OCI-LY3 (cell line): ENCODE measurements around the gene LMAN2L.

Source experiments
- H2AFZ ChIP-seq: fragments of 200-600, 300-600 bp; shearing (Covaris generic); 2 replicates; pipeline ENCODE4 v1.6.0; 2014; ENCODE audit warnings: antibody characterized with exemption, low read depth, low read length
- H3K27ac ChIP-seq: fragments of 200-600, 300-600 bp; sonication (generic); 2 replicates; pipeline ENCODE4 v1.5.1; 2014; ENCODE audit warnings: mild to moderate bottlenecking, low read length, moderate library complexity, mixed read lengths
- H3K27me3 ChIP-seq: fragments of 200-600, 300-600 bp; sonication (generic); 2 replicates; pipeline ENCODE4 v1.6.1; 2014; ENCODE audit warnings: low read depth, low read length, mixed read lengths
- H3K36me3 ChIP-seq: fragments of 200-600, 300-600 bp; sonication (generic); replicated peaks from 2 replicates; pipeline ENCODE3; 2014; ENCODE audit warnings: low read depth, low read length, mixed read lengths
- H3K4me1 ChIP-seq: fragments of 300-600, 200-600 bp; sonication (generic); 2 replicates; pipeline ENCODE4 v1.6.1; 2014; ENCODE audit warnings: low read length, mixed read lengths
- H3K4me2 ChIP-seq: fragments of 200-600, 300-600 bp; sonication (generic); 2 replicates; pipeline ENCODE4 v1.6.1; 2014; ENCODE audit warnings: low read length, mixed read lengths
- H3K4me3 ChIP-seq: fragments of 300-600, 200-600 bp; sonication (generic); 2 replicates; pipeline ENCODE4 v1.5.1; 2014; ENCODE audit warnings: antibody characterized with exemption, mild to moderate bottlenecking, low read length, moderate library complexity
- H3K79me2 ChIP-seq: fragments of 300-600, 200-600 bp; shearing (Covaris generic); 2 replicates; pipeline ENCODE4 v1.6.1; 2014; ENCODE audit warnings: mild to moderate bottlenecking, low read length, mixed read lengths
- H3K9ac ChIP-seq: fragments of 300-600, 200-600 bp; shearing (Covaris generic); 2 replicates; pipeline ENCODE4 v1.6.0; 2014; ENCODE audit warnings: mild to moderate bottlenecking, low read length, moderate library complexity
- H3K9me3 ChIP-seq: fragments of 200-600, 300-600 bp; shearing (Covaris generic); 2 replicates; pipeline ENCODE4 v1.6.1; 2014; ENCODE audit warnings: low read length, mixed read lengths; ENCODE audit not compliant: insufficient read depth
- H4K20me1 ChIP-seq: fragments of 200-600, 300-600 bp; sonication (generic); 2 replicates; pipeline ENCODE4 v1.6.1; 2016; ENCODE audit warnings: low read length, mixed read lengths; ENCODE audit not compliant: insufficient read depth
- CTCF ChIP-seq: fragments of 200-600, 300-600 bp; sonication (generic); IDR thresholded peaks from 2 replicates; pipeline ENCODE4 v1.5.1; 2014; ENCODE audit warnings: antibody characterized with exemption, low read length, low read depth
- EZH2phosphoT487 ChIP-seq: fragments of 200-600 bp; shearing (Covaris generic); IDR thresholded peaks from 2 replicates; pipeline ENCODE4 v1.6.1; 2018; ENCODE audit warnings: antibody characterized with exemption, mixed run types, low read depth

The LMAN2L gene

GRCh38 chr2:96664366-96664925 is 75.4 kb downstream of the LMAN2L start:
- H4K20me1 ChIP-seq, result no peaks in the 10 kb centered on the region
- no peak overlapping the region for H3K27ac ChIP-seq
- H3K9me3 ChIP-seq, result no peaks in the 10 kb centered on the region
- no peaks in the 10 kb centered on the region for H3K4me1 ChIP-seq
- TF ChIP-seq CTCF, result no peak
- H3K9ac ChIP-seq, result no peak overlapping the region
- H3K4me3 ChIP-seq, result no peak overlapping the region
- no peak overlapping the region for H3K4me2 ChIP-seq
- H2AFZ ChIP-seq, result no peak overlapping the region
- no peaks in the 10 kb centered on the region for H3K79me2 ChIP-seq
- no peaks in the 10 kb centered on the region for H3K27me3 ChIP-seq
- no peaks in the 10 kb centered on the region for H3K36me3 ChIP-seq

DNA sequence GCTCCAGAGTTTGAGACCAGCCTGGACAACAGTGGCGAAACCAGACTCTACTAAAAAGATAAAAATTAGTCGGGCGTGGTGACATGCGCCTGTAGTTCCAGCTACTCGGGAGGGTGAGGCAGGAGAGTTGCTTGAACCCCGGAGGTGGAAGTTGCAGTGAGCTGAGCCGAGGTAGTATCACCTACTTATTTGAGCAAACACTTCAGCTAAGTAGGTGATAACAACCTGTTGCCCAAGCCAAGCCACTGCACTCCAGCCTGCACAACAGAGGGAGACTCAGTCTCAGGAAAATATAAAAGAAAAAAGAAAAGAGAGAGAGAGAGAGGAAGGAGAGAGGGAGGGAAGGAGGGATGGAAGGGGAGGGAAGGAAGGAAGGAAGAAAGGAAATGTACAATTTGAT is 76.0 kb downstream of the LMAN2L start:
- no peak overlapping the region for H3K9ac ChIP-seq
- H3K79me2 ChIP-seq, result no peaks in the 10 kb centered on the region
- H3K4me1 ChIP-seq, result no peaks in the 10 kb centered on the region
- no peaks in the 10 kb centered on the region for H4K20me1 ChIP-seq
- no peak overlapping the region for H3K4me3 ChIP-seq
- H3K27me3 ChIP-seq, result no peaks in the 10 kb centered on the region
- H3K27ac ChIP-seq, result no peak overlapping the region
- no peak for TF ChIP-seq EZH2phosphoT487
- TF ChIP-seq CTCF, result no peak
- no peaks in the 10 kb centered on the region for H3K9me3 ChIP-seq
- no peak overlapping the region for H3K4me2 ChIP-seq
- H2AFZ ChIP-seq, result no peak overlapping the region
- H3K36me3 ChIP-seq, result no peaks in the 10 kb centered on the region

GRCh38 chr2:96663177-96663576 is 76.7 kb downstream of the LMAN2L start:
- Histone ChIP-seq H3K9ac (no peak overlapping the region), H3K4me2 (no peak overlapping the region), H4K20me1 (no peaks in the 10 kb centered on the region), H3K27ac (no peak overlapping the region), H3K9me3 (no peaks in the 10 kb centered on the region), H3K36me3 (no peaks in the 10 kb centered on the region), H3K4me1 (no peaks in the 10 kb centered on the region), H3K4me3 (no peak overlapping the region), H3K27me3 (no peaks in the 10 kb centered on the region), H3K79me2 (no peaks in the 10 kb centered on the region), H2AFZ (no peak overlapping the region)
- no peak for TF ChIP-seq EZH2phosphoT487
- TF ChIP-seq CTCF, result no peak

DNA sequence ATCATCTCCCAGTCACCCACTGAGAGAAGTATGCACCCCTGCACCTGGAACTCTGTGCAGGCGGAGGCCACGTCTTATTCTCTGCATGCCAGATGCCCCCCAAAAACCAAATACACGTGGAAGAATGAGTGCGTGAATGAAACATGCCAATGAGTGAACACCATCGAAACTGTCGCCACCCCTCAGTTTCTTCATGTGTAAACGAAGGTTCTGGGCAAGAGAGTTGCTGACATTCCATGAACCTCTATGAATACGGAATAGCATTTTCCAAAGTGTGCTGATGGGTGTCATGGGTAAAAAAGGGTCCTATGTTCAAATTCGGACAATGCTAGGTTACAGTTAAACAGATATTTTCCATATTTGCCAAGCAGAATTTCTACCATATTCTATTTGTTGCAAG is 77.5 kb downstream of the LMAN2L start:
- H3K4me3 ChIP-seq, result no peak overlapping the region
- no peaks in the 10 kb centered on the region for H4K20me1 ChIP-seq

More for the DNA sequence above, 77.5 kb downstream of the LMAN2L start:
- H3K79me2 ChIP-seq, result no peaks in the 10 kb centered on the region
- H3K4me2 ChIP-seq, result no peak overlapping the region
- H2AFZ ChIP-seq, result no peak overlapping the region
- H3K9me3 ChIP-seq, result no peaks in the 10 kb centered on the region
- H3K4me1 ChIP-seq, result no peaks in the 10 kb centered on the region
- H3K27me3 ChIP-seq, result no peaks in the 10 kb centered on the region
- no peak for TF ChIP-seq EZH2phosphoT487
- TF ChIP-seq CTCF, result no peak
- no peak overlapping the region for H3K27ac ChIP-seq
- H3K36me3 ChIP-seq, result no peaks in the 10 kb centered on the region
- no peak overlapping the region for H3K9ac ChIP-seq
